RWPE1 (cell line): Measurements from ENCODE around the gene VKORC1.
"Not testable (repeated sequence)": the region's sequence is repeated elsewhere in the genome, so short reads cannot be mapped to it uniquely, and the experiment has no call there.

ENCODE experiments used
- CTCF ChIA-PET: fragments of 350-600 bp; sonication (Branson Sonifier 250); formaldehyde crosslinking; extraction: SDS; loops from one replicate; lab custom pipeline; 2021; lab: Yijun Ruan, JAX
- POLR2A ChIA-PET: fragments of 400-600 bp; formaldehyde crosslinking; extraction: SDS; loops from one replicate; lab custom pipeline; 2020; ENCODE audit warnings: antibody characterized with exemption; ENCODE audit not compliant: low non-redundant PET; lab: Yijun Ruan, JAX
- DNase-seq: peaks from one replicate; pipeline ENCODE4 v3.0.0; 2012; ENCODE audit warnings: low spot score
- H3K27ac ChIP-seq: fragments of 450-650 bp; 2 replicates; pipeline ENCODE4 v1.5.1; 2017
- TF ChIP-seq, protein P1 (sequence below): fragments of 450-650 bp; conservative IDR thresholded peaks from 2 replicates; pipeline ENCODE4 v1.5.1; 2017; ENCODE audit warnings: low read depth, mild to moderate bottlenecking

Gene VKORC1

DNA sequence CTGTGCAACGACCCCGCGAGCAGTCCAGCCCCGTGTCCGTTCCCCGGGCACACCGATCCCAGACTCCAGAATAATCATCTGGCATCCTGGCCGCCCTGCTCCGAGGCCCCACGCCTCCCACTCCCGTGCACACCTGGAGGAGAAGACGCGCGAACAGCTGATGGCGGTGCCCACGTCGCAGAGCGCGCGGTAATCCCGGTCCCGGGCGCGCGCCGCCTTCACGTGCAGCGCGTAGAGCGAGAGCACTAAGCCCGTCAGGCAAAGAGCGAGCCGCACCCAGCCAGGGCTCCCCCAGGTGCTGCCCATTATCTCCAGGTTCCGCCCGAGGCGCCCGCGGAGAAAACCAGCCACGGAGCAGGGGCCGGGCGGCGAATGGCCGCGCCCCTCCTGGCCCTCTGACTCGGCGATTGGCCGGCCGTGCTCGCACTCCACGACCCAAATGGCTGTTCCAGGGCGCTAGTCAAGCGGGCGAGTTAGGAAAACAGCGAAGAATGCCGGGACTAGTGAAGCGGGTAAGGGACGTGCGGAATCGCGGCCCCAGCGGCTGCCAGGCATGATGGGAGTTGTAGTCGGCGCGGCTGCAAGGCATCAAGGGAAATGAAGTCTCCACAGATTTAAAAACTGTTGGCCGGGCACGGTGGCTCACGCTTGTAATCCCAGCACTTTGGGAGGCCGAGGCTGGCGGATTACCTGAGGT is at the start of gene VKORC1:
Gene VKORC1 (minus strand): TSS at position 374 of the 697 bp plus-strand sequence. CDS start 68 bp downstream, at position 306.
- CTCF ChIA-PET: interaction anchor here (0.6 to 1.7 kb wide), 3 partner anchors 23 to 109 kb away, joined by 3 to 8 read pairs (median 4); partner anchors contain the start of gene HSD3B7
- TF ChIP-seq, protein P1, sequence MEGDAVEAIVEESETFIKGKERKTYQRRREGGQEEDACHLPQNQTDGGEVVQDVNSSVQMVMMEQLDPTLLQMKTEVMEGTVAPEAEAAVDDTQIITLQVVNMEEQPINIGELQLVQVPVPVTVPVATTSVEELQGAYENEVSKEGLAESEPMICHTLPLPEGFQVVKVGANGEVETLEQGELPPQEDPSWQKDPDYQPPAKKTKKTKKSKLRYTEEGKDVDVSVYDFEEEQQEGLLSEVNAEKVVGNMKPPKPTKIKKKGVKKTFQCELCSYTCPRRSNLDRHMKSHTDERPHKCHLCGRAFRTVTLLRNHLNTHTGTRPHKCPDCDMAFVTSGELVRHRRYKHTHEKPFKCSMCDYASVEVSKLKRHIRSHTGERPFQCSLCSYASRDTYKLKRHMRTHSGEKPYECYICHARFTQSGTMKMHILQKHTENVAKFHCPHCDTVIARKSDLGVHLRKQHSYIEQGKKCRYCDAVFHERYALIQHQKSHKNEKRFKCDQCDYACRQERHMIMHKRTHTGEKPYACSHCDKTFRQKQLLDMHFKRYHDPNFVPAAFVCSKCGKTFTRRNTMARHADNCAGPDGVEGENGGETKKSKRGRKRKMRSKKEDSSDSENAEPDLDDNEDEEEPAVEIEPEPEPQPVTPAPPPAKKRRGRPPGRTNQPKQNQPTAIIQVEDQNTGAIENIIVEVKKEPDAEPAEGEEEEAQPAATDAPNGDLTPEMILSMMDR: no peak
- H3K27ac ChIP-seq: peak within 1 kb of the TSS; percentile 97
- POLR2A ChIA-PET: interaction anchor here (0.5 kb wide), 1 partner anchor 71 kb away, joined by 4 read pairs; no protein-coding TSS in a partner anchor
- peak; percentile 91 for DNase-seq

GRCh38 chr16:31143694-31144148 is 49.1 kb upstream of the VKORC1 start:
- TF ChIP-seq, protein P1: no peak
- ChIA-PET CTCF (interaction anchor here (0.5 to 2.4 kb wide), 3 partner anchors 30 to 158 kb away, joined by 3 to 23 read pairs (median 7); partner anchors contain the start of gene HSD3B7), POLR2A (no interaction called here)
- 0 out of 2 replicates have a peak overlapping the region, but pooled peaks have one; percentile 21 for H3K27ac ChIP-seq
- no peak for DNase-seq

DNA sequence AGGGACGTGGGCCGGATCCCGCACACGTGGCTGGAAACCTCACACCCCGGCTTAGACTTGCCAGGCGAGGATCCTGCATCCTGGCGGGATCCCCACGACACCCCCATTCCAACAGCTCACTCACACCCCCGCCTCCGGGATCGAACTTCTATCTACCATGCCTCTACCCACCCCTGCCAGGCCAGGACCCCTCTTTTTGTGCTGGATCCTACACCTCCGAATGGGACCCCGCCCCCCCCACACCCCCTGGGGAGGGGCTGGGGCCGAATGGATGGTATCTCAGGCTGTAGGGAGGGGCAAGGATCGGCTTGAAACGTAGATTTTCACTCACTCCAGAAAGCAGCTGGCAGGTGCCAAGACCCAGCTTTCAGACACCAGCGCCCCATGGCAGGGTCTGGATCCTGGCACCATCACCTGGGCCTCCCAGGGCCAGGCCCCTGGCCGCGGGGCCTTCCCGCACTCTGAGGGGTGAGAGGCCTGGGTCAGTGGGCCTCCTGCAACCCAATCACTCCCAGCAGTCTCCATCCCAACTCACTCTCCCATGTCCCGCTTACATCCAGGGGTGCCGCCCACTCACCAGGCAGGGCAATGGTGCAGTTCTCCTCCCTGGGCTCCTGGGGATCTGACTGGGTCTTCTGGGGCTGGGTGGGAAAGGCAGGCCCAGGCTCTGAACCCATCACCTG is 48.6 kb upstream of the VKORC1 start:
- CTCF ChIA-PET: interaction anchor here (0.5 to 2.4 kb wide), 22 partner anchors 9 to 310 kb away, joined by 3 to 23 read pairs (median 4); partner anchors contain the start of genes HSD3B7, KAT8 and ZNF668
- DNase-seq: no peak
- TF ChIP-seq, protein P1: no peak
- peak overlapping the region; percentile 98 for H3K27ac ChIP-seq
- POLR2A ChIA-PET: interaction anchor here (1.0 to 1.4 kb wide), 2 partner anchors 26 to 730 kb away, joined by 3 to 15 read pairs; partner anchors contain the start of genes KAT8 and ZNF267

- H3K27ac ChIP-seq: peak overlapping the region; percentile 98
- TF ChIP-seq, protein P1: peak; percentile 95
- DNase-seq: peak; percentile 99
- ChIA-PET CTCF (interaction anchor here (0.5 to 2.4 kb wide), 22 partner anchors 9 to 311 kb away, joined by 3 to 23 read pairs (median 4); partner anchors contain the start of genes HSD3B7, KAT8 and ZNF668), POLR2A (interaction anchor here (1.0 to 1.5 kb wide), 3 partner anchors 11 to 731 kb away, joined by 3 to 15 read pairs (median 8); partner anchors contain the start of genes KAT8 and ZNF267)
These were observed 47.8 kb upstream of the VKORC1 start for GRCh38 chr16:31142109-31143010.

- peak; percentile 46 for DNase-seq
- TF ChIP-seq, protein P1: no peak
- CTCF ChIA-PET: interaction anchor here (0.7 to 2.4 kb wide), 13 partner anchors 8 to 156 kb away, joined by 3 to 23 read pairs (median 6); partner anchors contain the start of genes HSD3B7, KAT8 and ZNF668
- peak overlapping the region; percentile 98 for H3K27ac ChIP-seq
- POLR2A ChIA-PET: interaction anchor here (1.4 to 1.5 kb wide), 2 partner anchors 10 to 24 kb away, joined by 8 to 15 read pairs; partner anchors contain the start of gene KAT8
These were observed 47.0 kb upstream of the VKORC1 start for GRCh38 chr16:31141489-31142108.

DNA sequence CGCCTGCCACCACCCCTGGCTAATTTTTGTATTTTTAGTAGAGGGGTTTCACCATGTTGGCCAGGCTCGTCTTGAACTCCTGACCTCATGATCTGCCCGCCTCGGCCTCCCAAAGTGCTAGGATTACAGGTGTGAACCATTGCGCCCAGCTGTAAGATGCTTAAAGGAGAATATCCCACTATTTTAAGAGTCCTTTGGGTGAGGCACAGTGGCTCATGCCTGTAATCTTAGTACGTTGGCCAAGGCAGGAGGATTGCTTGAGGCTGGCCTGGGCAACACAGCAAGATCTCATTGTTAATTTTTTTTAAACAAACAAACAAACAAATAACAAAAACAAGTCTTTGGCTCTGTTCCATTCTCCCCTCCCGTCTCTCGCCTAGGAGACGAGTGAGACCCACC is 46.5 kb upstream of the VKORC1 start:
- not testable (repeated sequence) for DNase-seq
- peak overlapping the region; percentile 98 for H3K27ac ChIP-seq

More for the DNA sequence above, 46.5 kb upstream of the VKORC1 start:
- POLR2A ChIA-PET, CTCF ChIA-PET: not testable (repeated sequence)
